HFF-Myc (cell line): ENCODE results near the gene ZNF324.
"Not testable (repeated sequence)": the region's sequence is repeated elsewhere in the genome, so short reads cannot be mapped to it uniquely, and the experiment has no call there.

Source experiments
- DNase-seq: peaks from one replicate; pipeline ENCODE4 v3.0.0-alpha.2; 2011; ENCODE audit warnings: low read depth; ENCODE audit errors: extremely low read depth
- H3K4me3 ChIP-seq: replicated peaks from 2 replicates; pipeline ENCODE4 v1.5.1; 2011; ENCODE audit warnings: low read depth, mild to moderate bottlenecking, control low read depth, low read length
- CTCF ChIP-seq: IDR thresholded peaks from 2 replicates; pipeline ENCODE4 v1.5.1; 2012; ENCODE audit warnings: mild to moderate bottlenecking, low read depth, low read length, control low read depth; ENCODE audit errors: missing control alignments

ZNF324 gene

GRCh38 chr19:58479303-58479702 is 12.4 kb downstream of the ZNF324 start:
- H3K4me3 ChIP-seq, result no peak overlapping the region
- DNase-seq, result no peak
- no peak for TF ChIP-seq CTCF

GRCh38 chr19:58479736-58480480 is 13.0 kb downstream of the ZNF324 start:
- H3K4me3 ChIP-seq, result no peak overlapping the region
- no peak for TF ChIP-seq CTCF
- DNase-seq, result no peak

GRCh38 chr19:58480481-58480830 is 13.6 kb downstream of the ZNF324 start:
- H3K4me3 ChIP-seq, result no peak overlapping the region
- no peak for TF ChIP-seq CTCF
- DNase-seq, result no peak

- DNase-seq, result no peak
- no peak overlapping the region for H3K4me3 ChIP-seq
- TF ChIP-seq CTCF, result no peak
Measured at GRCh38 chr19:58480831-58481230, 14.0 kb downstream of the ZNF324 start.

GRCh38 chr19:58482372-58482771 is 15.5 kb downstream of the ZNF324 start:
- TF ChIP-seq CTCF, result no peak
- no peak overlapping the region for H3K4me3 ChIP-seq
- no peak for DNase-seq

- no peak overlapping the region for H3K4me3 ChIP-seq
- no peak for TF ChIP-seq CTCF
- DNase-seq, result no peak
Measured at GRCh38 chr19:58483776-58484175, 16.9 kb downstream of the ZNF324 start.

- H3K4me3 ChIP-seq, DNase-seq: not testable (repeated sequence)
Measured at GRCh38 chr19:58484349-58484748, 17.5 kb downstream of the ZNF324 start.
